HG03066 (cell line): Measurements from ENCODE around the gene CAMK2D.
"Not testable (repeated sequence)": the region's sequence is repeated elsewhere in the genome, so short reads cannot be mapped to it uniquely, and the experiment has no call there.

Experiments used
- ATAC-seq: cut with Tn5 transposase; IDR thresholded peaks from one replicate; pipeline ENCODE4 v1.9.1; 2021; ENCODE audit warnings: low read depth; ENCODE audit not compliant: unreplicated experiment

Gene CAMK2D

GRCh38 chr4:113687067-113687718 is 74.3 kb downstream of the CAMK2D start:
- no peak for ATAC-seq

GRCh38 chr4:113685157-113685556 is 76.4 kb downstream of the CAMK2D start:
- not testable (repeated sequence) for ATAC-seq

- no peak for ATAC-seq
Observed at GRCh38 chr4:113684534-113685091, 76.9 kb downstream of the CAMK2D start.

GRCh38 chr4:113682730-113683537 is 78.6 kb downstream of the CAMK2D start:
- peak; percentile 93 for ATAC-seq

- ATAC-seq: no peak
Observed at GRCh38 chr4:113678641-113679040, 82.9 kb downstream of the CAMK2D start.

GRCh38 chr4:113677325-113677724 is 84.2 kb downstream of the CAMK2D start:
- ATAC-seq: no peak

- no peak for ATAC-seq
Observed at GRCh38 chr4:113675731-113676697, 85.5 kb downstream of the CAMK2D start.

GRCh38 chr4:113674733-113675132 is 86.8 kb downstream of the CAMK2D start:
- ATAC-seq: no peak

- no peak for ATAC-seq
Observed at GRCh38 chr4:113674251-113674650, 87.3 kb downstream of the CAMK2D start.

GRCh38 chr4:113673450-113673849 is 88.1 kb downstream of the CAMK2D start:
- peak; percentile 82 for ATAC-seq

GRCh38 chr4:113666386-113667114 is 95.0 kb downstream of the CAMK2D start:
- no peak for ATAC-seq

- no peak for ATAC-seq
Observed at GRCh38 chr4:113665036-113665435, 96.5 kb downstream of the CAMK2D start.

- ATAC-seq: no peak
Observed at GRCh38 chr4:113662581-113662980, 99.0 kb downstream of the CAMK2D start.

- ATAC-seq: no peak
Observed at GRCh38 chr4:113659127-113659526, 102.4 kb downstream of the CAMK2D start.

- ATAC-seq: no peak
Observed at GRCh38 chr4:113657586-113658233, 103.8 kb downstream of the CAMK2D start.

- ATAC-seq: no peak
Observed at GRCh38 chr4:113653871-113654270, 107.7 kb downstream of the CAMK2D start.

- no peak for ATAC-seq
Observed at GRCh38 chr4:113646442-113646822, 115.1 kb downstream of the CAMK2D start.

- ATAC-seq: no peak
Observed at GRCh38 chr4:113645771-113646441, 115.6 kb downstream of the CAMK2D start.

- ATAC-seq: no peak
Observed at GRCh38 chr4:113645288-113645687, 116.2 kb downstream of the CAMK2D start.
